Stimulated activated CD8-positive, alpha-beta memory T cell treated with anti-CD3 and anti-CD28 coated beads, Interleukin-12 subunit alpha, Interleukin-12 subunit beta, amount 100 ng/mL, for 1 hour (primary cell): ENCODE data around the gene PHLPP1.
"Not testable (repeated sequence)": the region's sequence is repeated elsewhere in the genome, so short reads cannot be mapped to it uniquely, and the experiment has no call there.

Experiments used
- DNase-seq: peaks from one replicate; pipeline ENCODE4 v3.0.0-alpha.2; 2020; ENCODE audit warnings: low read depth

PHLPP1 gene

GRCh38 chr18:62897153-62897552 is 181.8 kb downstream of the PHLPP1 start:
- DNase-seq, result no peak

DNA sequence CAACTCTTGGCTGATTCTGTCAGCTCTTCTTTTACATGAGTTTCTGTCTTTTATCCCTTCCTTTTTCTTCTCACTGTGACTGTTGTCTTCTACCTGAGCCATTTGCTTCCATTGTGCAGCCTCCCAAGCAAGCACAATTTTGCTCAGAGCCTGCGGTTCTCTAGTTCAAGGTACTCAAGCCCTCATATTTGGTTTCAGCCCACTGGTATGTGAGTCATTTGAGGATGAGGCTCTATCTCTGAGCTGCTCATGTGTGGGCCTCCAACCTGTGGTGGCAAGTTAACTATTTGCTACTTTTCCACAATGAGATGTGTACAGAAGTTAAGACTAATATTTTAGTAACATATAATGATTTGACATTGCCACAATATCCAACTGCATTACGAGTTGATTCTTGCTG is 183.0 kb downstream of the PHLPP1 start:
- DNase-seq, result no peak

- no peak for DNase-seq
Measured at GRCh38 chr18:62899534-62899933, 184.2 kb downstream of the PHLPP1 start.

DNA sequence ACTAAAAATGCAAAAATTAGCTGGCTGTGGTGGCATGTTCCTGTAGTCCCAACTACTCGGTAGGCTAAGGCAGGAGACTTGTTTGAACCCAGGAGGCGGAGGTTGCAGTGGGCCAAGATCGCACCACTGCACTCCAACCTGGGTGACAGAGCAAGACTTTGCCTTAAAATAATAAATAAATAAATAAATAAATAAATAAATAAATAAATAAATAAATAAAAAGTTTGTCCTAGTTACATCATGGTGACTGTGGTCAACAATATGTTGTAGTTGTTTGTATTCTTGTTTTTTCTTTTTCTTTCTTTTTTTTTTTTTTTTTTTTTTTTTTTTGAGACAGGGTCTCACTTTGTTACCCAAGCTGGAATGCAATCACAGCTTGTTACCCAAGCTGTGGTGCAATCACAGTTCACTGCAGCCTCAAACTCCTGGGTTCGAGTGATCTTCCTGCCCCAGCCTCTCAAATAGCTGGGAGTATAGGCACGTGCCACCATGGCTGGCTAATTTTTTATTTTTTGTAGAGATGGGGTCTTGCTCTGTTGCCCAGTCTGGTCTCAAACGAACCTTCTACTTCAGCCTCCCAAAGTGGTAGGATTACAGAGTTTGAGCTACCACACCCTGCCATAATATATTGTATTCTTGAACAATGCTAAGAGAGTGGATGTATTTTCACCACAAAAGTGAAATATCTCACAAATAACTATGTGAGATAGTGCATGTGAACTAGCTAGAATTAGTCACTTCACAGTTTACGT is 185.0 kb downstream of the PHLPP1 start:
- no peak for DNase-seq

DNA sequence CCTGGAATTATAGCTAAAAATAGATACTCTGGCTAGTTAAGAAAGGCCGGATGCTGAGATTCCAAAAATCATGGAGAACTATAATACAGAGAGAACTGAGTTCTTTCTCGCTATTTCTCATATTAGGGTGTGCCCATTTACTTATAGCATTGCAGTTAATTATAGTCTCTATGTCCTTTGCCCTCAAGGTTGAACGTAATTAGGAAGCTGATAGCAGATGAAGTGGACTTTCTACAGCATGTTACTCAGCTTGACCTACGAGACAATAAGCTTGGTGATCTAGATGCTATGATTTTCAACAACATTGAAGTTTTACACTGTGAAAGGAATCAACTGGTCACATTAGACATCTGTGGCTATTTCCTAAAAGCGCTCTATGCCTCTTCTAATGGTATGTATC is 187.4 kb downstream of the PHLPP1 start:
- DNase-seq, result no peak

- DNase-seq, result no peak
Measured at GRCh38 chr18:62904396-62905285, 189.3 kb downstream of the PHLPP1 start.

DNA sequence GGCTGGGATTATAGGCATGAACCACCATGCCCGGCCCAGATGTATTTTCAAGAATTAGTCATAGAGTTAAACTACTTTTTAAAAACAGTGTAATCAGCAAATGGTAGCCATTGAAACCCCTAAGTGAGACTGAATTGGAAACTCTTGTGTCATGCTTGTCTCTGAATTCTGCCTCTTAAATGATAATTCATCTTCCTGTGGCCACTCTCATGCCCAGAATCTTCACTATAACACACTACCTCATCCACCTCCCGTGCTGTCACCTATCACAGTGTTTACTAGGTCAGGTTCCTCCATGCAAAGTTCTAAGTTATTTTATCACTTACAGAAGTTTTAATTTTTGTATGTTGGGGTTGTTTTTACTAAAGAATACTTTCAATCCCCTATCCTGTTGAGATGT is 197.5 kb downstream of the PHLPP1 start:
- DNase-seq, result no peak

DNA sequence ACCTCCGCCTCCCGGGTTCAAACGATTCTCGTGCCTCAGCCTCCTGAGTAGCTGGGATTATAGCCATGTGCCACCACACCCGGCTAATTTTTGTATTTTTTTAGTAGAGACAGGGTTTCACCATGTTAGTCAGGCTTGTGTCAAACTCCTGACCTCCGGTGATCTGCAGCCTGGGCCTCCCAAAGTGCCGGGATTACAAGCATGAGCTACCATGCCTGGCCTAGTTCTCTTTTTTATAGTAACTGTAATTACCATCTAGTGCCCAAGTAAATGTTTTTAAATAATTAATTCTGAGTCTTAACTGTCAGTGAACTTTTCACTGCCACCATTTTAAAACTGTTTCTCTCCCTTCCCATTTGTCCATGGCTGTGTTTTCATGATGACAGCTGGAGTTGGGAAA is 198.5 kb downstream of the PHLPP1 start:
- not testable (repeated sequence) for DNase-seq

GRCh38 chr18:62914871-62915392 is 199.6 kb downstream of the PHLPP1 start:
- no peak for DNase-seq

DNA sequence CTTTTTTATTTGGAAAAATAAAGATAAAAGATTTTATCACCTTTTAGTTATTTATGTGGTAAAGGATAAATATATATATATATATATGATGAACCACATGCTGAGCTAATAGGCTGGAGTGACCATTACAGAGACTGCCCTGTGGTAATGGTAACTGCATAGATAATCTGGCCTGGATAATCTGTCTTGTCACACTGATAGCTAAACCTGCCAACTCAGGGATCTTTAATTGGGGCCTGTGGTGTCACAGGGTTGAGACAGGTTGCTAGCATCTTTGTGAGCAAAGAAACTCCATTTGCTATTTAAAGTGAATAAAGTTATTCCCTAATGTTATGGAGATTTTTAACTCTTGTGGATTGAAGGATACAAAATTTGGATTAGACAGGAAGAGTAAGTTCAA is 203.0 kb downstream of the PHLPP1 start:
- DNase-seq, result no peak

DNA sequence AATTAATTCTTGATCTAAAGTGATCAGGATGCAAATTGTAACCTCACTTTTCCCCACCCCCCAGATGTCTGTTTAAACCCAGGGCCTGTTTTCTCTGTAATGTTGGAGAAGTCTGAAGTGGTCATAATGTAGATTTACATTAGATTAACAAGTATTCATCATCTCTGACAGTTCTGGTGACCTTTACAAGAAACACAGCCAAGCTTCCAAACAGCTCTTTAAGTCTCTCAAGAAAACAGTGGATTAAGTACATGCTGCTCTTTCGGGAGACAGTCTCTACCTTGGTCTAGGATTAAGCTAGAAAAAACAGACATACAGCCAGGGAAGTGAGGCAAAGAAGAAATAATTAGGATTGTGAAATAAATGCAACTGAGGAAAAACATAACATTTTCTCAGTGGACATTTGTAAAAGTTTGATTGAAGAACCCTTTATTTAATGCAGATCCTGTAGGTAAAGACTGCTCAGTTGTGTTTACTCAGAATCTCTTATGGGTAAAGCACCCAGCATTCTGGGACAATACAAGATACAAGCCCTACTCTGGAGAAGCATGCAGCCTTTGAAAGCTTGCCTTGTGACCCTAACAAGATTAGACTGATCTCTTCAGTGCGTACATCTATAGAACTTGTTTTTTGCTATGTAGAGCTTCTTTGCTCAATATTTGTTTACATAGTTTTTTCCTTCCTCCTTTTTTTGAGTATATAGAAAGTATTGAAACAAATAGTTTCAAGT is 203.9 kb downstream of the PHLPP1 start:
- no peak for DNase-seq

DNA sequence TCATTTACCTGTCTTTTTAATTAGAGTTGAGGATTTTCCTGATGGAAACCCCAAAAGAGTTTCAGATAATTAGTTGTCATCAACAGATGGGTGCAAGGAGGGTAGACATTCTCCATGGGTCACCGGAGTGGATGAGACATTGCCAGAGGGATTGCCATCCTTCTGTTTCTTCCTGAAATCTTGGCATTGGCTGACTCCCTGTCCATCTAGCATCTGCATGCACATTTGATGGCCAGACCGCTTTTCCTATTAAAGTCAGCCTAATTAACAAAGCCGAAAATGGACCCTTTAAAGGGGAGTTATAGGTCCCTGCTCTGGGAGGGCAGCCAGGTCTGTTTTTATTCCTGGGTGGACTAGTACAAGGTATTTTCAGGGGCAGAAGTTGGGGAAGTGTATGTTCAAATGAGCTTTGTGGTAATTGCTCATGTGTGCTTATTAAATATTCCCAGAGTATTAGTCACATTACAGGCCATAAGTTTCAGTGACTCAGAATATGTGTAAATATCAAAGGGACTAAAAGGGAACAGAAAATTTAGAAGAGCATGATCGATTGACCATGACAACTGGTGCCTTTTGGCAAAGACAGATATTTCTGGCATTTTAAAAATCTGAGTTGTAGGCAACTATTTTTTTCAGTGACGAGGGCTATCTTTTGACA is 209.8 kb downstream of the PHLPP1 start:
- DNase-seq, result no peak

- DNase-seq, result no peak
Measured at GRCh38 chr18:62928326-62928725, 213.0 kb downstream of the PHLPP1 start.

DNA sequence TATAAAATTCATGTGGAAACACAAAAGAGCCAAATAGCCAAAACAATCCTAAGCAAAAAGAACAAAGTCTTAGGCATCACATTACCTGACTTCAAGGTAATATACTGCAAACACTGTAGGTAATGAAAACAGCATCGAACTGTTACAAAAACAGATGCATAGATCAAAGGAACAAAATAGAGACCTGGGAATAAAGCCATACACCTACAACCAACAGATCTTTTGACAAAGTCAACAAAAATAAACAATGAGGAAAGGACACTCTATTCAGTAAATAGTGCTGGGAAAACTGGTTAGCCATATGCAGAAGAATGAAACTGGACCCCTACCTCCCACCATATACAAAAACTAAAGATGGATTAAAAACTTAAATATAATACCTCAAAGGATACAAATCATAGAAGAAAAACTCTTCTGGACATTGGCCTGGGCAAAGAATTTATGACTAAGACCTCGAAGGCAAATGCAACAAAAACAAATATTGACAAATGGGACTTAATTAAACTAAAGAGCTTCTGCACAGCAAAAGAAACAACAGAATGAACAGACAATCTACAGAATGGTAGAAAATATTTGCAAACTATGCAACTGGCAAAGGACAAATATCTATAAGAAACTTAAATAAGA is 218.0 kb downstream of the PHLPP1 start:
- DNase-seq, result no peak

DNA sequence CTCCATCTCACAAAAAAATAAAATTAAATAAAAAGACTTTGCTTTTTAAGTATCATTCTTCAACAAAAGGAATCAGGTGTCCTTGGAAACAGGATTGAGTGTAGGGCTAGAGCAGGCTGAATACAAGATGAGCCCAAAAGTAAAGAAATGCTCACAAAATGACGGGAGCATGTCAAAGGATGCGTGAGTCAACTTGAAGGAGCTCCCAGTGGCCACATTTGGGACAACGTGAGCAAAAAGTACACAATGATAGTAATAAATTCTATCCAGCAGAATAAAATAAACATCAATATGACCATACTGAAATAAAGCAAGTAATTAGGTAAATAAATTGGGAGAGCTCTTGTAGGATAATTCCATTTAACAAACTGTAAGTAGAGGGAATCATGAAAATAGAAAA is 220.7 kb downstream of the PHLPP1 start:
- DNase-seq, result no peak

GRCh38 chr18:62937065-62937464 is 221.7 kb downstream of the PHLPP1 start:
- no peak for DNase-seq

DNA sequence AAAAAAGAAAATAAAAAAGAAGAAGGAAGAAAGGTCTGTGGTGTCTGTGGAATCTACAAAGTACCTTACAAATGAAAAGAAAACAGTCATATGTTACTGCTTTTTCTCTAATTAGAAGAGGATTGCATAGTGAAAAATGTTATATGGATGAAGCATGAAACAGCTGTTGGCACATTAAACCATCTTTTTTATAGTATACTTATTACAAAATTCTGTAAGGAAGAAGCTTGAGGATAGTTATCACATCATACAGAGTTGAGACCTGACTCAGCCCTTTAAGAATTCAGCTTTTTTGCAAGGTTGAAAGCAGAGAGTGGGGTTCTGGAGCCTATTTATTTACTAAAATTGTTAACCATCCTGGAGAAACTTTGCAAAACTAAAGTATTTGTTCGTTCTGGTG is 222.7 kb downstream of the PHLPP1 start:
- DNase-seq, result no peak

- DNase-seq, result no peak
Measured at GRCh38 chr18:62938487-62938886, 223.1 kb downstream of the PHLPP1 start.

DNA sequence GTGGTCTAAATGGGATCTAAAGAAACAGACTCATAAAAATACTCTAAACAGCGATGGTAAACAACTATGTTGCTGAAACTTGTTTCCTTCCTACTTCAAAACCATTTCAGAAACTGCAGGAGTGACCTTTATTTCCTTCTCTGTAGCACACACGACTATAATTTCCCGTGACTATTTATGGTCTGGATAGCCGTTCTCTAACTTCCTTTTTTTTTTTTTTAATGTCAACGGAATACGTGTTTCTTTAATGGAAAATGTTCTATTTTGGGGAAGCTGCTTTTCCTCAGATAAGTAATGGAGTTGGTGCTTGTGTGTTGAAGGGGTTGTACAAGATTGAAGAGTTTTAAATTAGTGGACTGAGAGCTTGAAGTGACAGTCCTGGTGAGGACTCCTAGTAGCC is 224.1 kb downstream of the PHLPP1 start:
- no peak for DNase-seq

- no peak for DNase-seq
Measured at GRCh38 chr18:62939926-62940325, 224.6 kb downstream of the PHLPP1 start.

- DNase-seq, result no peak
Measured at GRCh38 chr18:62942578-62942977, 227.2 kb downstream of the PHLPP1 start.
